Panc1 (cell line): ENCODE results near the gene ILK. TPM values are rescaled to one million over a fixed set of nuclear protein-coding genes. Genes with fewer than 3 reads are reported as not detected.
A peak's percentile ranks its signal among the peaks of the same experiment; 100 is the strongest.

Experiments used
- ATAC-seq: fragments of 200-7000 bp; cut with Tn5 transposase; 2 replicates; pipeline ENCODE4 v1.9.1; 2020; ENCODE audit warnings: mild to moderate bottlenecking, moderate library complexity
- BruUV-seq: library from RNA; stranded (reverse); fragments of 400-500 nt; replicated peaks from 2 replicates; lab custom pipeline; 2021; lab: Mats Ljungman, UMichigan
- CTCF ChIA-PET: fragments of 300-600 bp; sonication (Branson Sonifier 250); formaldehyde crosslinking; loops from one replicate; lab custom pipeline; 2022; ENCODE audit warnings: antibody characterized with exemption; lab: Charles Lee
- POLR2A ChIA-PET: fragments of 300-600 bp; sonication (Branson Sonifier 250); formaldehyde crosslinking; loops from one replicate; lab custom pipeline; 2022; ENCODE audit warnings: antibody characterized with exemption; lab: Charles Lee
- DNase-seq: peaks from one replicate; pipeline ENCODE4 v3.0.0-alpha.2; 2010; ENCODE audit warnings: low read depth, low spot score
- H3K27ac ChIP-seq: 2 replicates; pipeline ENCODE4 v1.5.1; 2011; ENCODE audit warnings: mild to moderate bottlenecking, low read length, inconsistent platforms
- H3K27me3 ChIP-seq: fragments of 200-500 bp; sonication (Bioruptor generic); 2 replicates; pipeline ENCODE4 v1.6.0; 2014; ENCODE audit warnings: low read length, inconsistent platforms; ENCODE audit not compliant: control insufficient read depth, insufficient read depth
- H3K36me3 ChIP-seq: fragments of 200-500 bp; sonication (Bioruptor generic); 2 replicates; pipeline ENCODE4 v1.5.1; 2014; ENCODE audit warnings: inconsistent platforms, mild to moderate bottlenecking, low read length, moderate library complexity; ENCODE audit not compliant: control insufficient read depth, insufficient read depth
- H3K4me1 ChIP-seq: 2 replicates; pipeline ENCODE4 v1.5.1; 2011; ENCODE audit warnings: inconsistent platforms, mild to moderate bottlenecking, low read length, moderate library complexity; ENCODE audit not compliant: control insufficient read depth, insufficient read depth
- H3K4me3 ChIP-seq, 2 experiments: 2 replicates each; pipeline ENCODE4 v1.5.1; 2011 to 2012; ENCODE audit warnings: low read depth in 2 of 2, low read length in 2 of 2, mild to moderate bottlenecking in 2 of 2, inconsistent platforms in 1 of 2, moderate library complexity in 1 of 2
- H3K9me3 ChIP-seq: fragments of 200-500 bp; sonication (Bioruptor generic); 2 replicates; pipeline ENCODE4 v1.5.1; 2014; ENCODE audit warnings: low read depth, mild to moderate bottlenecking, inconsistent platforms, low read length, moderate library complexity; ENCODE audit not compliant: control insufficient read depth, insufficient read depth
- POLR2AphosphoS5 ChIP-seq: IDR thresholded peaks from 2 replicates; pipeline ENCODE4 v1.6.1; 2012; ENCODE audit warnings: mild to moderate bottlenecking, low read depth, low read length, moderate library complexity
- SIN3A ChIP-seq: IDR thresholded peaks from 2 replicates; pipeline ENCODE4 v1.6.1; 2012; ENCODE audit warnings: low read depth, mild to moderate bottlenecking, low read length, moderate library complexity, borderline replicate concordance; ENCODE audit not compliant: insufficient read depth
- TCF7L2 ChIP-seq: IDR thresholded peaks from 2 replicates; pipeline ENCODE4 v1.6.1; 2011; ENCODE audit warnings: mild to moderate bottlenecking, low read depth, low read length, inconsistent platforms
- in situ Hi-C: cut with HindIII; loops from 2 replicates; pipeline ENCODE4 v1.10.0; 2016; ENCODE audit warnings: low sequenced_read_pairs, low pct_unique_long_range_greater_than_20kb
- intact Hi-C: fragments of 100-400 bp; cut with micrococcal nuclease; formaldehyde crosslinking; loops from one replicate; pipeline ENCODE4 v1.10.0; 2022; ENCODE audit not compliant: unreplicated experiment
- total RNA-seq: library from RNA; stranded (reverse); gene quantifications from one replicate; pipeline ENCODE4 v1.2.1, GENCODE V29; 2021; ENCODE audit not compliant: unreplicated experiment
- TF ChIP-seq, protein P1 (sequence below), 2 experiments: IDR thresholded peaks; 2 replicates each; pipeline ENCODE4 v1.6.1; 2011 to 2012; ENCODE audit warnings: low read depth in 2 of 2, control low read depth in 1 of 2, low read length in 1 of 2, mild to moderate bottlenecking in 1 of 2, moderate library complexity in 1 of 2; ENCODE audit not compliant: insufficient read depth in 1 of 2
- TF ChIP-seq, protein P2 (sequence below): fragments of 450-650 bp; IDR thresholded peaks from 2 replicates; pipeline ENCODE4 v1.5.1; 2017; ENCODE audit warnings: mild to moderate bottlenecking

ILK gene
- total RNA-seq, 1 experiment from 2014 or later = 204 TPM

DNA sequence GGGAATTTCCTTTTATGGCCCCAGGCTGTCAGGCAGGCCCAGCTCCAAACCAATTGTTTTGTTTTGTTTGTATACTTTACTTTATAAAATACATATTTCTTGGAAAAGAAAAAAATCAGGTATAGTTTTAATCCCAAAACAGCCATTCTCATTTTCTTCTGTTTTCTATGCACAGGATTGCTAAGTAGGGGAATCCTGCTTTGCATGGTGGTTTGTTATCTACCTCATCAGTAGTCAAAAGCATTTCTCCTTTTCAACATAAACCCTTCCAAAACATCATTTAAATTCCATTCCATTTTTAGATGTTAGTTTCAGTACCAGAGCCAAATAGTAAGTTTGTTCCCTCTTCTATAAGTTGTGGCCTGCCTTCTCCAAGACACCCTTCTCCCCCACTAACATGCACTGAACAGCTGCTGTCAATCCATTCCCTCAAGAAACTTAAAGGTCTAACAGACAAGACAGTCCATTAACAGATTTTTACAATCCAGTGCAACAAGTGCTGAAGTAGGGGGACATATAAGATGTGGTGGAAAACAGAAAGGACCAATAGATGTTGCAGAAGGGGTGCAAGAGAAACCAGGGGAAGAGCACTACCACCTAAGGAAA lies 3.7 kb downstream of the ILK start:
- TF ChIP-seq, protein P1, sequence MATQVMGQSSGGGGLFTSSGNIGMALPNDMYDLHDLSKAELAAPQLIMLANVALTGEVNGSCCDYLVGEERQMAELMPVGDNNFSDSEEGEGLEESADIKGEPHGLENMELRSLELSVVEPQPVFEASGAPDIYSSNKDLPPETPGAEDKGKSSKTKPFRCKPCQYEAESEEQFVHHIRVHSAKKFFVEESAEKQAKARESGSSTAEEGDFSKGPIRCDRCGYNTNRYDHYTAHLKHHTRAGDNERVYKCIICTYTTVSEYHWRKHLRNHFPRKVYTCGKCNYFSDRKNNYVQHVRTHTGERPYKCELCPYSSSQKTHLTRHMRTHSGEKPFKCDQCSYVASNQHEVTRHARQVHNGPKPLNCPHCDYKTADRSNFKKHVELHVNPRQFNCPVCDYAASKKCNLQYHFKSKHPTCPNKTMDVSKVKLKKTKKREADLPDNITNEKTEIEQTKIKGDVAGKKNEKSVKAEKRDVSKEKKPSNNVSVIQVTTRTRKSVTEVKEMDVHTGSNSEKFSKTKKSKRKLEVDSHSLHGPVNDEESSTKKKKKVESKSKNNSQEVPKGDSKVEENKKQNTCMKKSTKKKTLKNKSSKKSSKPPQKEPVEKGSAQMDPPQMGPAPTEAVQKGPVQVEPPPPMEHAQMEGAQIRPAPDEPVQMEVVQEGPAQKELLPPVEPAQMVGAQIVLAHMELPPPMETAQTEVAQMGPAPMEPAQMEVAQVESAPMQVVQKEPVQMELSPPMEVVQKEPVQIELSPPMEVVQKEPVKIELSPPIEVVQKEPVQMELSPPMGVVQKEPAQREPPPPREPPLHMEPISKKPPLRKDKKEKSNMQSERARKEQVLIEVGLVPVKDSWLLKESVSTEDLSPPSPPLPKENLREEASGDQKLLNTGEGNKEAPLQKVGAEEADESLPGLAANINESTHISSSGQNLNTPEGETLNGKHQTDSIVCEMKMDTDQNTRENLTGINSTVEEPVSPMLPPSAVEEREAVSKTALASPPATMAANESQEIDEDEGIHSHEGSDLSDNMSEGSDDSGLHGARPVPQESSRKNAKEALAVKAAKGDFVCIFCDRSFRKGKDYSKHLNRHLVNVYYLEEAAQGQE (IDR thresholded peaks at IDR 0.05; ENCODE audit: insufficient read depth in 1 of 2, low read depth in 2 of 2, low read length in 1 of 2) = no peak
- TF ChIP-seq, protein P2, sequence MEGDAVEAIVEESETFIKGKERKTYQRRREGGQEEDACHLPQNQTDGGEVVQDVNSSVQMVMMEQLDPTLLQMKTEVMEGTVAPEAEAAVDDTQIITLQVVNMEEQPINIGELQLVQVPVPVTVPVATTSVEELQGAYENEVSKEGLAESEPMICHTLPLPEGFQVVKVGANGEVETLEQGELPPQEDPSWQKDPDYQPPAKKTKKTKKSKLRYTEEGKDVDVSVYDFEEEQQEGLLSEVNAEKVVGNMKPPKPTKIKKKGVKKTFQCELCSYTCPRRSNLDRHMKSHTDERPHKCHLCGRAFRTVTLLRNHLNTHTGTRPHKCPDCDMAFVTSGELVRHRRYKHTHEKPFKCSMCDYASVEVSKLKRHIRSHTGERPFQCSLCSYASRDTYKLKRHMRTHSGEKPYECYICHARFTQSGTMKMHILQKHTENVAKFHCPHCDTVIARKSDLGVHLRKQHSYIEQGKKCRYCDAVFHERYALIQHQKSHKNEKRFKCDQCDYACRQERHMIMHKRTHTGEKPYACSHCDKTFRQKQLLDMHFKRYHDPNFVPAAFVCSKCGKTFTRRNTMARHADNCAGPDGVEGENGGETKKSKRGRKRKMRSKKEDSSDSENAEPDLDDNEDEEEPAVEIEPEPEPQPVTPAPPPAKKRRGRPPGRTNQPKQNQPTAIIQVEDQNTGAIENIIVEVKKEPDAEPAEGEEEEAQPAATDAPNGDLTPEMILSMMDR = no peak
- no peak for TF ChIP-seq POLR2AphosphoS5
- no peak for TF ChIP-seq SIN3A
- no peak for TF ChIP-seq TCF7L2
- POLR2A ChIA-PET = interaction anchor here (0.7 kb wide), 1 partner anchor 759 kb away, joined by 5 read pairs; no protein-coding TSS in a partner anchor

DNA sequence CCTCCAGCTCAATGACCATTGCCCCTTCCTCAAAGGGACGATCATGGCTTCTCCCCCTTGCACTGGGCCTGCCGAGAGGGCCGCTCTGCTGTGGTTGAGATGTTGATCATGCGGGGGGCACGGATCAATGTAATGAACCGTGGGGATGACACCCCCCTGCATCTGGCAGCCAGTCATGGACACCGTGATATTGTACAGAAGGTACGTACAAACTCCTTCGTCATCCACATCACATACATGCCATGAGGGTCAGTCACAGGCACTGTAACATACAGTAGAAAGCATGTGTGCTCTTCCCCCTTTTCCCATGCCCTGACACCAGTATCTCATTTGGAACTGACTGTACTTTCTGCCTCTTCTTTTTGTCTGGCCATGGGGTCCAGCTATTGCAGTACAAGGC lies 4.4 kb downstream of the ILK start:
- Histone ChIP-seq H3K9me3 (no peaks in the 10 kb centered on the region), H3K27me3 (no peaks in the 10 kb centered on the region), H3K36me3 (peaks cover 29% of the 10 kb centered on the region), H3K4me1 (peaks cover 54% of the 10 kb centered on the region), H3K27ac (peak overlapping the region; percentile 98), H3K4me3 (no peak overlapping the region)
- ChIA-PET CTCF (no interaction called here), POLR2A (interaction anchor here (0.7 kb wide), 1 partner anchor 760 kb away, joined by 5 read pairs; no protein-coding TSS in a partner anchor)
- DNase-seq (no peak), ATAC-seq (no peak)
- in situ Hi-C loops (no loop called here), intact Hi-C loops (loop anchor here (10.0 kb wide), 1 partner anchor 233 kb away; no protein-coding TSS in a partner anchor)
- no peak; the same call in 1 of the 2 replicates for TF ChIP-seq POLR2AphosphoS5
- TF ChIP-seq, protein P2 = no peak
- no peak for TF ChIP-seq TCF7L2
- TF ChIP-seq, protein P1 (IDR thresholded peaks at IDR 0.05; ENCODE audit: insufficient read depth in 1 of 2, low read depth in 2 of 2, low read length in 1 of 2) = no peak
- TF ChIP-seq SIN3A = no peak
- no TSS peak for BruUV-seq

More for the DNA sequence above, 3.7 kb downstream of the ILK start:
- Histone ChIP-seq H3K4me1 (peaks cover 52% of the 10 kb centered on the region), H3K27ac (peak overlapping the region; percentile 98), H3K4me3 (no peak overlapping the region), H3K27me3 (no peaks in the 10 kb centered on the region), H3K9me3 (no peaks in the 10 kb centered on the region), H3K36me3 (peaks cover 29% of the 10 kb centered on the region)
- CTCF ChIA-PET = interaction anchor here (1.0 kb wide), 1 partner anchor 76 kb away, joined by 7 read pairs; no protein-coding TSS in a partner anchor
- ATAC-seq = no peak
- no peak for DNase-seq
- in situ Hi-C loops (no loop called here), intact Hi-C loops (loop anchor here (10.0 kb wide), 1 partner anchor 232 kb away; no protein-coding TSS in a partner anchor)
- BruUV-seq = no TSS peak
